Tongue (tissue), 2 donors: ENCODE data around the gene GNPDA1. TPM values are rescaled to one million over a fixed set of nuclear protein-coding genes. Genes with fewer than 3 reads are reported as not detected.

Experiments
- DNase-seq: peaks from one replicate; pipeline ENCODE4 v3.0.0-alpha.2; 2015
- total RNA-seq: library from RNA; depleted of rRNA; stranded (reverse); fragments of >200 nt; gene quantifications from one replicate; pipeline ENCODE4 v1.2.3, GENCODE V29; 2014

Gene GNPDA1
- total RNA-seq, 1 donor from 2014 or later, result 38.8 TPM

- no peak for DNase-seq
These were observed 11.0 kb upstream of the GNPDA1 start for GRCh38 chr5:142023836-142024235.

DNA sequence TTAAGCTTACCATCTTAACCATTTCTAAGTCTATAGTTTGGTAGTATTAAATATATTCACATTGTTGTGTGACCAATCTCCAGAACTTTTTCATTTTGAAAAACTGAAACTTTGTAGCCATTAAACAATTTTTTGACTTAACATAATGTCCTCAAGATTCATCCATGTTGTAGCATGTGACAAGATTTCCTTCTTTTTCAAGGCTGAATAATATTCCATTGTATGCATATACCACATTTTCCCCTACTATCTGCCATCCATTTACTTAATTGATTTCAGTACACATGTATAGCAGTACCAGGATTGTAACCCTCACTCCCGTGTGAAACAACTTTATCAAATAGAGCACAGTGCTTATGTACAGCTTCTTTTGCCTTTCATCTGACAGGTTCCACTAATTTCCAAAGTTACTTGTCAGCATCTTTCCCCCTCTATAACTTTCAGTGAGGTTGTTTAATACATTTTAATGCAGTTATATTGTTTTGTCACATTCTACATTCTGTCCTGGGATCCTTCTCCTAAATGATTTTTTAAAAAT, 7.4 kb upstream of the GNPDA1 start:
- DNase-seq, result no peak

GRCh38 chr5:142017832-142018427, 5.1 kb upstream of the GNPDA1 start:
- DNase-seq, result no peak

DNA sequence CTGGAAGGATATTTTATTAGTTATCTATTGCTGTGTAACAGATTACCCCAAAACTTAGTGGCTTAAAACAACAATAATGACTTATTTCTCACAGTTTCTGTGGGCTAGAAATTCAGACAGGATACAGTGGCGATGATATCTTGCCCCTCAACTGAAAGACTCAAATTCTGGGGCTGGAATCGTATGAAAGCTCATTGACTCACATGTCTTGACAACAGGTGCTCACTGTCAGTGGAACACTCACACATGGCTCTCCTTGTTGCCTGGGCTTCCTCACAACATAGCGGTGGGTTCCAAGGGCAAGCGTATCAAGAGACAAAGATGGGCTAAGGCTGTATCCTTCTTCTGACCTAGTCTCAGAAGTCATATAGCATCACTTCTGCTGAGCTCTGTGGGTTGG, 3.7 kb upstream of the GNPDA1 start:
- DNase-seq, result no peak

GRCh38 chr5:142015781-142016533, 3.1 kb upstream of the GNPDA1 start:
- DNase-seq, result no peak

- DNase-seq, result peak; percentile 68
These were observed 2.2 kb upstream of the GNPDA1 start for GRCh38 chr5:142014911-142015584.

- DNase-seq, result peak; percentile 47
These were observed 1.1 kb upstream of the GNPDA1 start for GRCh38 chr5:142013734-142014521.

DNA sequence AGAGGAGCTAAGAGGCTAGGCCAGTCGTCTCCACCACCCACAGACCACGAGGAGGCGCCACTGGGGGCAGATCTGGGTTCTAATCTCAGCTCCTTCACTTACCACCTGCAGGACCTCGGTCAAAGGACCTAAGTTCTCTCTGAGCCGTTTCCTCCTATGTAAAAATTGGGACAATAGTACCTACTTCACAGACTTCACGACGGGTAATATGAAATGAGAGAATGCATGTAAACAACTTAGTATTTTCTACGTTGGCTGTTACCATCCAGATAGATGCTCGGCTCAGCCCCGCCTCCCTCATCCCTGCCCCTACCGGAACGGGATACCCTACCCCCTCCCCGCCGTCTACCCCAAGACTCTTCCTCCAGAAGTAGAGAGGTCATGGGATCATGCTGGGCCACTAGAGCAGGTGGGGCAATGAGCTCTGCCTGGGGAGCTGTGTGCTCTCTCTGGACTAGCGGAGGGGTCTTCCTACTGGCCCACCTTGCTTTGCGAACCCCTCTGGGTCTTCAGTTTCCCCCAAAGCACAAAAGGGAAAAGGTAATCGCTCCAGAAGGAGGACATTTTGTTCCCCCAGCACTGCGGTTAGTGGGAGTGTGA, 541 bp downstream of the GNPDA1 start:
- peak; percentile 32 for DNase-seq

GRCh38 chr5:142011572-142012185, 1.1 kb downstream of the GNPDA1 start:
- no peak for DNase-seq

- DNase-seq, result no peak
These were observed 2.9 kb downstream of the GNPDA1 start for GRCh38 chr5:142009886-142010285.

DNA sequence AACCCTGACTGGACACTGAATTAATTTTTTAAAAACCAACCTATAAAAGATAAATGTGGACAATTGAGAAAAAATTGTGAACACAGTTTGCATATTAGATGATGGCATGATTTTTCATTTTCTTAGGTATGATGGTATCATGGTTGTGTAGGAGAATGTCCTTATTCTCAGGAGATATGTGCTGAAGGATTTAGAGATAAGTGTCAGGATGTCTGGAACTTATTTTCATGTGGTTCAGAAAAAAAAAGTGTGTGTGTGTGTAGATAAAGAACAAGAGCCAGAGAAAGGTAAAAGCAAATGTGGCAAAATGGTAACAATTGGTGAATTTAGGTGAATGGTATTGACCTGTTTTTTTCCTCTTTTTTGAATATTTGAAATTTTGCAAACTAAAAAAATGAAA, 4.0 kb downstream of the GNPDA1 start:
- DNase-seq, result no peak

DNA sequence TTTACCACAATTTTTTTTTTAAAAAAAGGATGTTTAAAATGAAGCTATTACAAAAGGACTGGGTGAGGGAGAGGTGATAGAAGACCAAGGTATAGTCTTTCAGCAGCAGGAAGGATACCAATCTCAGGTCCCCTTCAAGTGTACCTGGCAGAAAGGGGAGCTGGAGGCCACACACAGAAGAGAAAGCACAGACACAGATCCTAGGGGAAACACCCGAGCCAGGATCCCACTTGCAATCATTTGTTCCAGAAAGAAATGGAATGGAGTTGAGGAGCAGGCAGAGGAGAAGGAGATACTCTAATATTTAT, 5.6 kb downstream of the GNPDA1 start:
- DNase-seq, result no peak

DNA sequence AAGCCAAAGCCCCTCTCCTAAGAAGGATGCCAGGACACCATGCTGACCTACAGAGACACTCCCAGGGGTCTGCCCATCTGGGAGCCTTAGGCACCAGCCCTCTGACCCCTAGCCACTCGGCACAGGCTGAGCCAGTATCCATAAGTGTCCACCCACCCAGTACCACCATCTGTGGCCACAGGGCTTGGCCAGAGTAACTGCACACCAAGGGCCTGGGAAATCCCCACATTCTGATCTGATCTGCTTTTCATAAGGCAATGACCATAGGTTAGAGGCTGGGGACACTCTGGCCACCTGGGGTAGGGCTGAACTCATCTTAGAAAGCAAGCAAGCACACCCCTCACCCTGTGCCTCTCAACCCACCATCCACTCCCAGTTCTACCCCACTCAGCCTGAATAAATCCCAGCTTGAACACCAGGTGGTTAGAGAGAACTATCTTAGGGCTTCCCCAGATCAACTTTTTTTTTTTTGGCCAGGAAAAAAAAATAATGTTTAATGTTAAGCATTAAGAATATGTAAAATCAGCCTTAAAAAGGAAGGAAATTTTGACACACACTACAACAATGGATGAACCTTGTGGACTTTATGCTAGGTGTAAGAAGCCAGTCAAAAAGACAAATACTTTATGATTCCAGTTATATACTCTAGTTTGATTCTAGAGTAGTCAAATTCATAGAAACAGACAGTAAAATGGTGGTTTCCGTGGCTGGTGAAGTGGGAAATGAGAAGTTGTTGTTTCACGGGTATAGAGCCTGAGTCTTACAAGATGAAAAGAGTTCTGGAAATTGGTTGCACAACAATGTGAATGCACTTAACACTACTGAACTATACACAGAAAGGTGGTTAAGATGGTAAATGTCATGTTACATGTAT, 6.2 kb downstream of the GNPDA1 start:
- no peak for DNase-seq

- DNase-seq, result no peak
These were observed 9.5 kb downstream of the GNPDA1 start for GRCh38 chr5:142003266-142003800.

GRCh38 chr5:142000704-142001484, 11.9 kb downstream of the GNPDA1 start:
- DNase-seq, result no peak

- no peak for DNase-seq
These were observed 12.7 kb downstream of the GNPDA1 start for GRCh38 chr5:142000173-142000572.

GRCh38 chr5:141997358-141997960, 15.4 kb downstream of the GNPDA1 start:
- no peak for DNase-seq

- no peak for DNase-seq
These were observed 17.2 kb downstream of the GNPDA1 start for GRCh38 chr5:141995656-141996055.

DNA sequence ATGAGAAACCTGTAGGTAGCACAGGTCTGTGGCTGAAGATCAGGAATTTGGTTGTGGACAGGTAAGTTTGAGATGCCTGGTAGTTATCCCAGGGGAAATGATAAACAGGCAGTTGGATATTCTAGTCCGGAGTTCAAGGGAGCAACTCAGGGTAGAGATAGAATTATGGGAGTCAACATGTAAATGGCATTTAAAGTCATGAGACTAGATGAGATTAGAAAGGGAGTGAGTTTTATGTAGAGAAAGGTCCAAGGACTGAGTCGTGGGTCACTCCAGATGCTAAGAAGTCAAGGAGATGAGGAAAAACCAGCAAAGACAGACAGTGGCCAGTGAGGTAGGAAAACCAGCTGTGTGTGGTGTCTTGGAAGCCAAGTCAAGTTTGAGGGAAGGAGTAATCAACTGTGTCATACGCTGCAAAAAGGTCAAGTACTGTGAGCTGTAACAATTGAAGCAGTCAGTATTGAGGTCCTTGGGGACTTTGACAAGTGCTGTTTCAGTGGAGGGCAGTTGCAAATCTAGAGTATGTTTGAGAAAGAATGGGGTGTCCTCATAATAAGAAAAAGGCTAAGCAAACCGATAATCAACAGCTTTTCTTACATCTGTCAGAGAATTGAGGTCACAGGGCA, 18.2 kb downstream of the GNPDA1 start:
- DNase-seq, result no peak
